ENCODE results near the gene RERE. TPM values are rescaled to one million over a fixed set of nuclear protein-coding genes. Genes with fewer than 3 reads are reported as not detected.

RERE gene
- total and polyA plus RNA-seq, 7 donors = 19.2 to 148 (median 90.6) TPM

DNA sequence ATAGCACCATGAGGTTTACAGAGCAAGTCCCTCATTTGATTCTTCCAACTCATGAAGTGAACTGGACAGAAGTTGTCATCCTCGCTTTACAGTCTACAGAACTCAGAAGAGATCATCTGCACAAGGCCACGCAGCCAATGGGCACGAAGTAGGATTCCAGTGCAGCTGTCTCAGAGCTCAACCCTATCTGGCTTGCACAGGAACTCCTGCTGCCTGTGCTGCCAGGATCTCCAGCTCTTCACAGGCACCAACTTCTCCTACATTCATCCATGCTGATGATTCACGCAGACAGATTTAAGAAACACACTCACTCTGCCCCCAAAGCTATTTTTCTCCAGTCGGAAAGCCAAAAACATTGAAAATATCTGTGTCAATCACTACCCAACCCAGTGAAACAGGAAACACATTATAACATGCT lies 157.0 kb downstream of the RERE start:
- intact Hi-C loops (cut with DNase I) = loop anchor here (5.0 kb wide), 1 partner anchor 63 kb away; no protein-coding TSS in a partner anchor
- no peak overlapping the region for H3K4me3 ChIP-seq
- H3K9me3 ChIP-seq = no peaks in the 10 kb centered on the region
- H3K36me3 ChIP-seq = no peaks in the 10 kb centered on the region
- WGBS, 2 donors = 41 to 81% methylated on average over 5 of the region's 5 CpGs
- H3K4me1 ChIP-seq = peaks cover 0 to 65% (median 61%) of the 10 kb centered on the region in 4 donors
- H3K27me3 ChIP-seq = no peaks in the 10 kb centered on the region
- peak overlapping the region; percentile 55 to 70 (median 61) for H3K27ac ChIP-seq
- TF ChIP-seq, protein P1, sequence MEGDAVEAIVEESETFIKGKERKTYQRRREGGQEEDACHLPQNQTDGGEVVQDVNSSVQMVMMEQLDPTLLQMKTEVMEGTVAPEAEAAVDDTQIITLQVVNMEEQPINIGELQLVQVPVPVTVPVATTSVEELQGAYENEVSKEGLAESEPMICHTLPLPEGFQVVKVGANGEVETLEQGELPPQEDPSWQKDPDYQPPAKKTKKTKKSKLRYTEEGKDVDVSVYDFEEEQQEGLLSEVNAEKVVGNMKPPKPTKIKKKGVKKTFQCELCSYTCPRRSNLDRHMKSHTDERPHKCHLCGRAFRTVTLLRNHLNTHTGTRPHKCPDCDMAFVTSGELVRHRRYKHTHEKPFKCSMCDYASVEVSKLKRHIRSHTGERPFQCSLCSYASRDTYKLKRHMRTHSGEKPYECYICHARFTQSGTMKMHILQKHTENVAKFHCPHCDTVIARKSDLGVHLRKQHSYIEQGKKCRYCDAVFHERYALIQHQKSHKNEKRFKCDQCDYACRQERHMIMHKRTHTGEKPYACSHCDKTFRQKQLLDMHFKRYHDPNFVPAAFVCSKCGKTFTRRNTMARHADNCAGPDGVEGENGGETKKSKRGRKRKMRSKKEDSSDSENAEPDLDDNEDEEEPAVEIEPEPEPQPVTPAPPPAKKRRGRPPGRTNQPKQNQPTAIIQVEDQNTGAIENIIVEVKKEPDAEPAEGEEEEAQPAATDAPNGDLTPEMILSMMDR (IDR thresholded peaks at IDR 0.05) = no peak
- TF ChIP-seq EP300 (IDR thresholded peaks at IDR 0.05) = no peak
- no peak for TF ChIP-seq POLR2A (IDR thresholded peaks at IDR 0.05)
- no peak for TF ChIP-seq POLR2AphosphoS5 (IDR thresholded peaks at IDR 0.05)
- DNase-seq = peak; percentile 82

DNA sequence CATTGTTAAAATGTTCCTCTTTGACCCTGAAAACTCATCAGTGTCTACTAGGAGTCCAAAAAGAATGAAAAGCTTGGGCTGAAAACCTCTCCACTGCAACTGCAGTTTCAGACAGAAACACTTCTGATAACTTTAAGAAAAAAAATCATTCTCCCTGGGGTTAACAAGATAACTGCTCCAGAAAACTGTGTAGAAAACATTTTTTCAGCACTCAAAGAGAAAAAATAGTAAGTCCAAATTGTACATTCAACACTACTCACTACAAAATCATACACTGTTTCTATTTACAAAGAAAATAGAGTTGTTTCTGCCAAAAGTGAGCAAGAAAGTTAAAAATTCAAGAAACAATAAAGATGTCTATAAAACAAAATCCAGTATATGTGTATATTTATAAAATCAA lies 157.8 kb downstream of the RERE start:
- Histone ChIP-seq H3K27me3 (no peaks in the 10 kb centered on the region), H3K9me3 (no peaks in the 10 kb centered on the region), H3K36me3 (no peaks in the 10 kb centered on the region), H3K4me1 (peaks cover 0 to 56% (median 53%) of the 10 kb centered on the region in 4 donors), H3K27ac (peak overlapping the region in 2 of 4 donors; percentile 66 to 70), H3K4me3 (no peak overlapping the region)
- DNase-seq = no peak
- TF ChIP-seq POLR2AphosphoS5 (IDR thresholded peaks at IDR 0.05) (no peak), EP300 (IDR thresholded peaks at IDR 0.05) (no peak), POLR2A (IDR thresholded peaks at IDR 0.05) (no peak)
- TF ChIP-seq, protein P1 (IDR thresholded peaks at IDR 0.05) = no peak
- intact Hi-C loops (cut with DNase I) = no loop called here

DNA sequence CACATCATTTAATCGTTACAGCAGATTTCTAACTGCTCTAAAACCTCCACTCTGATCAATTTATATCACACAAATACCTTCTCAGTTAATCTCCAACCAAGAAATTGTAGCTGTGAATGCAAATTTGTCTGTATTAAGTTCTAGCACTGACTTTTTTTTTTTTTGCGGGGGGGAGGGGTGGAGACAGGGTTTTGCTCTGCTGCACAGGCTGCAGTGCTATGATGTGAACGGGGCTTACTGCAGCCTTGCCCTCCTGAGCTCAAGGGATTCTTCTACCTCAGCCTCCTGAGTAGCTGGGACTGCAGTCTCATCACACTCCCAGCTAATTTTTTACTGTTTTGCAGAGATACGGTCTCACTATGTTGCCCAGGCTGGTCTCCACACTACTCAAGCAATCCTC lies 163.6 kb downstream of the RERE start:
- Histone ChIP-seq H3K4me3 (no peak overlapping the region), H3K9me3 (no peaks in the 10 kb centered on the region), H3K27ac (no peak overlapping the region), H3K27me3 (no peaks in the 10 kb centered on the region), H3K4me1 (peaks cover 0 to 18% (median 15%) of the 10 kb centered on the region in 4 donors), H3K36me3 (peaks cover 0 to 4% (median 0%) of the 10 kb centered on the region in 4 donors)
- TF ChIP-seq POLR2A (IDR thresholded peaks at IDR 0.05) (no peak), POLR2AphosphoS5 (IDR thresholded peaks at IDR 0.05) (no peak), EP300 (IDR thresholded peaks at IDR 0.05) (no peak)
- TF ChIP-seq, protein P1 (IDR thresholded peaks at IDR 0.05) = no peak
- DNase-seq = no peak
- intact Hi-C loops (cut with DNase I) = no loop called here
- 83 to 93% methylated on average over 4 of the region's 4 CpGs for WGBS, 2 donors

DNA sequence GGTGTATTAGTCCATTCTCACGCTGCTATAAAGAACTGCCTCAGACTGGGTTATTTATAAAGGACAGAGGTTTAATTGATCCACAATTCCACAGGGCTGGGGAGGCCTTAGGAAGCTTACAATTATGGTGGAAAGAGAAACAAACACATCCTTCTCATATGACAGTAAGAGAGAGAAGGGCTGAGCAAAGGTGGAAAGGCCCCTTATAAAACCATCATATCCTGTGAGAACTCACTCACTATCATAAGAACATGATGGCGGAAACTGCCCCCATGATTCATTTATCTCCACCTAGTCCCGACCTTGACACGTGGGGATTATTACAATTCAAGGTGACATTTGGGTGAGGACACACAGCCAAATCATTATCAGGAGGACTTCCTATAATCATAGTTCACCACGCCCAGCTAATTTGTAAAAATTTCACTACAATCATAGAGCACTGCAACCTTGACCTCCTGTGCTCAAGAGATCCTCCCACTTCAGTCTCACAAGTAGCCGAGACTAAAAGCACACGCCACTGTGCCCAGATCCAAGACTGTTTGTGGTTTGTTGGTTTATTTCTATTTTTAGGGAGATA lies 164.9 kb downstream of the RERE start:
- 71 to 74% methylated on average over 7 of the region's 7 CpGs for WGBS, 2 donors
- Histone ChIP-seq H3K4me1 (peaks cover 0 to 19% (median 15%) of the 10 kb centered on the region in 4 donors), H3K27ac (peak overlapping the region in 2 of 4 donors; percentile 21 to 22), H3K9me3 (no peaks in the 10 kb centered on the region), H3K4me3 (no peak overlapping the region), H3K27me3 (no peaks in the 10 kb centered on the region), H3K36me3 (peaks cover 0 to 4% (median 0%) of the 10 kb centered on the region in 4 donors)
- intact Hi-C loops (cut with DNase I) = no loop called here
- DNase-seq = no peak
- TF ChIP-seq POLR2AphosphoS5 (IDR thresholded peaks at IDR 0.05) (no peak), EP300 (IDR thresholded peaks at IDR 0.05) (no peak), POLR2A (IDR thresholded peaks at IDR 0.05) (no peak)
- TF ChIP-seq, protein P1 (IDR thresholded peaks at IDR 0.05) = no peak
